Neural progenitor cell (in vitro differentiated cells): ENCODE measurements around the gene GALNTL6. TPM values are rescaled to one million over a fixed set of nuclear protein-coding genes. Genes with fewer than 3 reads are reported as not detected.

ENCODE experiments used
- DNase-seq: peaks from one replicate; pipeline ENCODE4 v3.0.0-alpha.2; 2016; ENCODE audit warnings: low spot score
- H2AFZ ChIP-seq: fragments of 200-600 bp; sonication (generic); replicated peaks from 2 replicates; pipeline ENCODE4 v1.6.1; 2016; ENCODE audit warnings: antibody characterized with exemption
- H3F3A ChIP-seq: fragments of 200-600 bp; sonication (generic); 2 replicates; pipeline ENCODE4 v1.6.1; 2016; ENCODE audit warnings: antibody characterized with exemption, low read depth
- H3K27ac ChIP-seq: fragments of 200-600 bp; sonication (generic); 2 replicates; pipeline ENCODE4 v1.5.1; 2016; ENCODE audit warnings: mild to moderate bottlenecking
- H3K27me3 ChIP-seq: fragments of 200-600 bp; sonication (generic); 2 replicates; pipeline ENCODE4 v1.6.1; 2016; ENCODE audit warnings: mild to moderate bottlenecking, moderate library complexity
- H3K36me3 ChIP-seq: fragments of 200-600 bp; sonication (generic); 2 replicates; pipeline ENCODE4 v1.5.1; 2016
- H3K4me1 ChIP-seq: fragments of 200-600 bp; sonication (generic); 2 replicates; pipeline ENCODE4 v1.6.1; 2016; ENCODE audit warnings: mixed run types
- H3K4me2 ChIP-seq: fragments of 200-600 bp; sonication (generic); 2 replicates; pipeline ENCODE4 v1.6.1; 2016
- H3K4me3 ChIP-seq: fragments of 200-600 bp; sonication (generic); 2 replicates; pipeline ENCODE4 v1.5.1; 2016
- H3K79me2 ChIP-seq: fragments of 200-600 bp; sonication (generic); 2 replicates; pipeline ENCODE4 v1.6.1; 2016; ENCODE audit warnings: low read depth
- H3K9ac ChIP-seq: fragments of 200-600 bp; sonication (generic); 2 replicates; pipeline ENCODE4 v1.6.1; 2016
- H3K9me3 ChIP-seq: fragments of 200-600 bp; sonication (generic); 2 replicates; pipeline ENCODE4 v1.5.1; 2016; ENCODE audit warnings: low read depth
- H4K20me1 ChIP-seq: fragments of 200-600 bp; sonication (generic); 2 replicates; pipeline ENCODE4 v1.6.1; 2016; ENCODE audit warnings: low read depth
- H3K27ac Mint-ChIP-seq: 3 replicates; pipeline ENCODE4 v1.8.0; 2021; ENCODE audit warnings: mixed read lengths
- H3K27me3 Mint-ChIP-seq: 2 replicates; pipeline ENCODE4 v1.8.0; 2022; ENCODE audit warnings: low read depth, mild to moderate bottlenecking, inconsistent platforms, moderate library complexity, mixed read lengths; ENCODE audit not compliant: insufficient read depth
- H3K36me3 Mint-ChIP-seq: 3 replicates; pipeline ENCODE4 v1.8.0; 2021; ENCODE audit warnings: mixed read lengths
- H3K4me1 Mint-ChIP-seq: 3 replicates; pipeline ENCODE4 v1.8.0; 2021; ENCODE audit warnings: mixed read lengths
- H3K4me3 Mint-ChIP-seq: 3 replicates; pipeline ENCODE4 v1.8.0; 2021; ENCODE audit warnings: mild to moderate bottlenecking, moderate library complexity, mixed read lengths
- H3K9me3 Mint-ChIP-seq: 3 replicates; pipeline ENCODE4 v1.8.0; 2020; ENCODE audit warnings: mixed read lengths
- CTCF ChIP-seq: fragments of 200-600 bp; sonication (generic); IDR thresholded peaks from 2 replicates; pipeline ENCODE4 v1.5.1; 2017; ENCODE audit warnings: antibody characterized with exemption, mild to moderate bottlenecking
- EZH2 ChIP-seq: fragments of 200-600 bp; sonication (generic); IDR thresholded peaks from 2 replicates; pipeline ENCODE4 v1.6.1; 2017; ENCODE audit warnings: antibody characterized with exemption, mild to moderate bottlenecking, moderate library complexity
- EZH2phosphoT487 ChIP-seq: fragments of 200-600 bp; sonication (generic); IDR thresholded peaks from 2 replicates; pipeline ENCODE4 v1.6.1; 2017; ENCODE audit warnings: antibody characterized with exemption
- total RNA-seq: library from RNA; depleted of rRNA; stranded (reverse); fragments of >200 nt; gene quantifications from 2 replicates; pipeline ENCODE4 v1.2.3, GENCODE V29; 2015; ENCODE audit warnings: low replicate concordance

Gene GALNTL6
- total RNA-seq, 1 donor from 2014 or later = 0.15 TPM

GRCh38 chr4:172674811-172675210, 861.6 kb downstream of the GALNTL6 start:
- peaks cover 3% of the 10 kb centered on the region for H3K9me3 Mint-ChIP-seq
- H3K36me3 Mint-ChIP-seq = peaks cover 1% of the 10 kb centered on the region
- no peaks in the 10 kb centered on the region for H4K20me1 ChIP-seq
- H3K4me1 ChIP-seq = no peaks in the 10 kb centered on the region
- H3F3A ChIP-seq = no peaks in the 10 kb centered on the region
- H3K4me1 Mint-ChIP-seq = peaks cover 2% of the 10 kb centered on the region
- no peak overlapping the region for H3K4me3 ChIP-seq
- no peak for DNase-seq
- no peaks in the 10 kb centered on the region for H3K27me3 ChIP-seq
- H3K79me2 ChIP-seq = no peaks in the 10 kb centered on the region
- no peak overlapping the region for H3K27ac ChIP-seq
- no peaks in the 10 kb centered on the region for H3K27me3 Mint-ChIP-seq
- H3K27ac Mint-ChIP-seq = no peak overlapping the region
- no peak overlapping the region for H3K4me3 Mint-ChIP-seq
- H3K9ac ChIP-seq = no peak overlapping the region
- H2AFZ ChIP-seq = no peak overlapping the region
- no peaks in the 10 kb centered on the region for H3K9me3 ChIP-seq
- no peak overlapping the region for H3K4me2 ChIP-seq
- H3K36me3 ChIP-seq = no peaks in the 10 kb centered on the region
- TF ChIP-seq EZH2phosphoT487 (no peak), CTCF (no peak), EZH2 (no peak)

GRCh38 chr4:172675232-172675631, 862.0 kb downstream of the GALNTL6 start:
- Mint-ChIP-seq H3K4me1 (peaks cover 2% of the 10 kb centered on the region), H3K4me3 (no peak overlapping the region), H3K27ac (no peak overlapping the region), H3K36me3 (peaks cover 1% of the 10 kb centered on the region), H3K9me3 (peaks cover 3% of the 10 kb centered on the region), H3K27me3 (no peaks in the 10 kb centered on the region)
- no peaks in the 10 kb centered on the region for H3K9me3 ChIP-seq
- no peaks in the 10 kb centered on the region for H3K27me3 ChIP-seq
- TF ChIP-seq EZH2phosphoT487 (no peak), CTCF (no peak), EZH2 (no peak)
- no peak for DNase-seq
- no peak overlapping the region for H2AFZ ChIP-seq
- no peak overlapping the region for H3K4me3 ChIP-seq
- no peak overlapping the region for H3K4me2 ChIP-seq
- no peak overlapping the region for H3K9ac ChIP-seq
- H3K79me2 ChIP-seq = no peaks in the 10 kb centered on the region
- H3K4me1 ChIP-seq = no peaks in the 10 kb centered on the region
- no peaks in the 10 kb centered on the region for H3F3A ChIP-seq
- H3K27ac ChIP-seq = no peak overlapping the region
- no peaks in the 10 kb centered on the region for H4K20me1 ChIP-seq
- H3K36me3 ChIP-seq = no peaks in the 10 kb centered on the region

- H3K27ac Mint-ChIP-seq = no peak overlapping the region
- H3K4me1 Mint-ChIP-seq = peaks cover 2% of the 10 kb centered on the region
- Histone ChIP-seq H3K4me1 (no peaks in the 10 kb centered on the region), H3K4me3 (no peak overlapping the region), H3K9me3 (no peaks in the 10 kb centered on the region), H3K79me2 (no peaks in the 10 kb centered on the region), H3K36me3 (no peaks in the 10 kb centered on the region), H3K27me3 (no peaks in the 10 kb centered on the region), H3K9ac (no peak overlapping the region), H4K20me1 (no peaks in the 10 kb centered on the region), H3K4me2 (no peak overlapping the region), H3F3A (no peaks in the 10 kb centered on the region), H3K27ac (no peak overlapping the region), H2AFZ (no peak overlapping the region)
- H3K27me3 Mint-ChIP-seq = no peaks in the 10 kb centered on the region
- DNase-seq = no peak
- no peaks in the 10 kb centered on the region for H3K9me3 Mint-ChIP-seq
- H3K36me3 Mint-ChIP-seq = no peaks in the 10 kb centered on the region
- H3K4me3 Mint-ChIP-seq = no peak overlapping the region
- TF ChIP-seq EZH2phosphoT487 = no peak
- TF ChIP-seq EZH2 = no peak
- TF ChIP-seq CTCF = no peak
Observed at GRCh38 chr4:172680691-172681090, 867.5 kb downstream of the GALNTL6 start.

GRCh38 chr4:172683021-172683420, 869.8 kb downstream of the GALNTL6 start:
- Mint-ChIP-seq H3K27me3 (no peaks in the 10 kb centered on the region), H3K9me3 (no peaks in the 10 kb centered on the region)

More at GRCh38 chr4:172683021-172683420, 869.8 kb downstream of the GALNTL6 start:
- Histone ChIP-seq H3K27me3 (no peaks in the 10 kb centered on the region), H3K4me1 (no peaks in the 10 kb centered on the region), H2AFZ (no peak overlapping the region), H3K36me3 (no peaks in the 10 kb centered on the region), H3K27ac (no peak overlapping the region), H4K20me1 (no peaks in the 10 kb centered on the region), H3K9me3 (no peaks in the 10 kb centered on the region), H3F3A (no peaks in the 10 kb centered on the region), H3K9ac (no peak overlapping the region), H3K4me3 (no peak overlapping the region), H3K79me2 (no peaks in the 10 kb centered on the region), H3K4me2 (no peak overlapping the region)
- Mint-ChIP-seq H3K27ac (no peak overlapping the region), H3K4me3 (no peak overlapping the region), H3K4me1 (no peaks in the 10 kb centered on the region), H3K36me3 (no peaks in the 10 kb centered on the region)
- DNase-seq = no peak
- TF ChIP-seq EZH2phosphoT487 = no peak
- no peak for TF ChIP-seq EZH2
- no peak for TF ChIP-seq CTCF
